GM23248 (cell line): Measurements from ENCODE around the gene ISCA2. TPM values are rescaled to one million over a fixed set of nuclear protein-coding genes. Genes with fewer than 3 reads are reported as not detected.
A peak's percentile ranks its signal among the peaks of the same experiment; 100 is the strongest.

Experiments
- DNase-seq: peaks from one replicate; pipeline ENCODE4 v3.0.0-alpha.2; 2015
- H2AFZ ChIP-seq: fragments of 200-600 bp; sonication (generic); 2 replicates; pipeline ENCODE4 v1.6.1; 2016; ENCODE audit warnings: antibody characterized with exemption
- H3F3A ChIP-seq: fragments of 200-600 bp; sonication (generic); 2 replicates; pipeline ENCODE4 v1.6.1; 2016; ENCODE audit warnings: mild to moderate bottlenecking, antibody characterized with exemption, mixed run types; ENCODE audit not compliant: insufficient read depth
- H3K27ac ChIP-seq: fragments of 200-600 bp; sonication (generic); 2 replicates; pipeline ENCODE4 v1.5.1; 2016; ENCODE audit warnings: mild to moderate bottlenecking
- H3K27me3 ChIP-seq: fragments of 200-600 bp; sonication (generic); replicated peaks from 2 replicates; pipeline ENCODE4 v1.6.1; 2016; ENCODE audit warnings: mild to moderate bottlenecking; ENCODE audit not compliant: insufficient read depth
- H3K36me3 ChIP-seq: fragments of 200-600 bp; sonication (generic); 2 replicates; pipeline ENCODE4 v1.6.1; 2016; ENCODE audit warnings: low read depth, mild to moderate bottlenecking
- H3K4me1 ChIP-seq: fragments of 200-600 bp; sonication (generic); 2 replicates; pipeline ENCODE4 v1.6.1; 2016; ENCODE audit warnings: mild to moderate bottlenecking; ENCODE audit not compliant: insufficient read depth
- H3K4me2 ChIP-seq: fragments of 200-600 bp; sonication (generic); one replicate; pipeline ENCODE4 v1.6.1; 2016; ENCODE audit warnings: mild to moderate bottlenecking; ENCODE audit not compliant: unreplicated experiment
- H3K4me3 ChIP-seq: fragments of 200-600 bp; sonication (generic); 2 replicates; pipeline ENCODE4 v1.5.1; 2016; ENCODE audit warnings: mild to moderate bottlenecking
- H3K79me2 ChIP-seq: fragments of 200-600 bp; sonication (generic); 2 replicates; pipeline ENCODE4 v1.6.1; 2016; ENCODE audit warnings: mild to moderate bottlenecking; ENCODE audit not compliant: insufficient read depth
- H3K9ac ChIP-seq: fragments of 200-600 bp; sonication (generic); 2 replicates; pipeline ENCODE4 v1.6.1; 2016; ENCODE audit warnings: mild to moderate bottlenecking
- H3K9me2 ChIP-seq: fragments of 200-600 bp; sonication (generic); 2 replicates; pipeline ENCODE4 v1.6.1; 2016; ENCODE audit warnings: mixed run types, mild to moderate bottlenecking, moderate library complexity; ENCODE audit not compliant: insufficient read depth
- H3K9me3 ChIP-seq: fragments of 200-600 bp; sonication (generic); one replicate; pipeline ENCODE4 v1.6.1; 2017; ENCODE audit warnings: low read depth
- H4K20me1 ChIP-seq: fragments of 200-600 bp; sonication (generic); 2 replicates; pipeline ENCODE4 v1.6.0; 2016; ENCODE audit not compliant: insufficient read depth
- EZH2 ChIP-seq: fragments of 200-600 bp; sonication (generic); IDR thresholded peaks from 2 replicates; pipeline ENCODE4 v1.6.1; 2018; ENCODE audit warnings: antibody characterized with exemption, mild to moderate bottlenecking; ENCODE audit not compliant: insufficient read depth, poor library complexity, severe bottlenecking
- EZH2phosphoT487 ChIP-seq: fragments of 200-600 bp; sonication (generic); IDR thresholded peaks from 2 replicates; pipeline ENCODE4 v1.6.1; 2018; ENCODE audit warnings: antibody characterized with exemption, moderate library complexity, mild to moderate bottlenecking, low read depth; ENCODE audit not compliant: insufficient read depth
- WGBS, 2 experiments: methylation state at CpG; one replicate each; pipeline ENCODE4 v1.1.6; 2015 to 2017; ENCODE audit warnings: low lambda C conversion rate in 2 of 2, low coverage in 1 of 2; ENCODE audit errors: missing lambda C conversion rate in 2 of 2; 5-methylcytosine and 5-hydroxymethylcytosine counted together
- in situ Hi-C: fragments of 300-500 bp; cut with MboI; formaldehyde crosslinking; loops from 2 replicates; pipeline ENCODE4 v1.15.0; 2020
- polyA plus RNA-seq: library from polyadenylated mRNA; unstranded; fragments of >200 nt; fragmentation: Nextera tagmentation; extraction: Ambion mirVana; gene quantifications from 2 replicates; pipeline ENCODE4 v1.2.1, GENCODE V29; 2016
- total RNA-seq: library from RNA; depleted of rRNA; stranded (reverse); fragments of >200 nt; shearing (Covaris generic); gene quantifications from 2 replicates; pipeline ENCODE4 v1.2.3, GENCODE V29; 2014

The ISCA2 gene
- total and polyA plus RNA-seq, 2 experiments from 2014 or later, result 12.3 to 60.0 TPM

DNA sequence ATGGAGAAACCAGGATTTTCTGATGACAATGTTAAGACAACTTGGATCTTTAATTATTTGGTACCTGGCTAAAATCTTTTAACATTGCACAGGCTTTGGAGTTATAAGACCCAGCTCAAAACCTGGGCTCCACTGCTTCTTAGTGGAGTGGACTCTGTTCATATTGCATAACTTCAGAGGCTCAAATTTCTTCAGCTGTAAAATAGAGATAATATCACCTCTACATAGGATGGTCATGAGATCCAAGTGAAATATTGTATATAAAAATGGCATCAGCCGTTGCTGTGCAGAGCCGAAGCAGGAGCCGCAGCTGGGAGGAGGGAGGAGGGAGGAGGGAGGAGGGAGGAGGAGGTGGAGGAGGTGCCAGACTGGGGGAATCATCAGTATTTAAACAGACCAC lies 11.0 kb upstream of the ISCA2 start:
- Histone ChIP-seq H3K4me1 (peaks cover 17% of the 10 kb centered on the region), H2AFZ (no peak overlapping the region), H4K20me1 (no peaks in the 10 kb centered on the region), H3K27me3 (no peaks in the 10 kb centered on the region), H3K4me2 (no peak overlapping the region), H3K4me3 (no peak overlapping the region), H3K9me2 (no peaks in the 10 kb centered on the region), H3K36me3 (0 out of 2 replicates have a peak, but pooled peaks cover 3% of the 10 kb centered on the region), H3K9ac (no peak overlapping the region), H3F3A (peaks cover 11% of the 10 kb centered on the region), H3K9me3 (no peaks in the 10 kb centered on the region), H3K79me2 (no peaks in the 10 kb centered on the region), H3K27ac (no peak overlapping the region)
- TF ChIP-seq EZH2phosphoT487 (no peak), EZH2 (no peak)
- in situ Hi-C loops, result no loop called here
- no peak for DNase-seq
- WGBS, 2 experiments, result 95 to 100% methylated on average over 3 of the region's 3 CpGs

GRCh38 chr14:74483321-74483720 lies 10.2 kb upstream of the ISCA2 start:
- Histone ChIP-seq H3K79me2 (no peaks in the 10 kb centered on the region), H3K27me3 (no peaks in the 10 kb centered on the region), H3K4me1 (peaks cover 22% of the 10 kb centered on the region), H3F3A (peaks cover 19% of the 10 kb centered on the region), H2AFZ (no peak overlapping the region), H3K4me3 (no peak overlapping the region), H3K9me2 (no peaks in the 10 kb centered on the region), H3K9ac (0 out of 2 replicates have a peak overlapping the region, but pooled peaks have one; percentile 11), H3K36me3 (0 out of 2 replicates have a peak, but pooled peaks cover 3% of the 10 kb centered on the region), H3K27ac (peak overlapping the region; percentile 9; the same call in 1 of the 2 replicates), H3K9me3 (no peaks in the 10 kb centered on the region), H4K20me1 (no peaks in the 10 kb centered on the region), H3K4me2 (peak overlapping the region; percentile 22)
- no peak for TF ChIP-seq EZH2
- TF ChIP-seq EZH2phosphoT487, result no peak
- peak; percentile 53 for DNase-seq
- in situ Hi-C loops, result no loop called here

GRCh38 chr14:74486164-74486563 lies 7.4 kb upstream of the ISCA2 start:
- no peaks in the 10 kb centered on the region for H3K9me2 ChIP-seq
- no peaks in the 10 kb centered on the region for H3K79me2 ChIP-seq

GRCh38 chr14:74488786-74489397 lies 4.7 kb upstream of the ISCA2 start:
- peak; percentile 47 for DNase-seq
- Histone ChIP-seq H3K9me3 (no peaks in the 10 kb centered on the region), H3K4me1 (peaks cover 23% of the 10 kb centered on the region), H3K9ac (no peak overlapping the region), H3F3A (peaks cover 22% of the 10 kb centered on the region), H3K27me3 (no peaks in the 10 kb centered on the region), H3K79me2 (peaks cover 7% of the 10 kb centered on the region), H3K4me2 (peak overlapping the region; percentile 9), H4K20me1 (no peaks in the 10 kb centered on the region), H3K9me2 (no peaks in the 10 kb centered on the region), H2AFZ (no peak overlapping the region), H3K36me3 (no peaks in the 10 kb centered on the region), H3K4me3 (no peak overlapping the region), H3K27ac (peak overlapping the region; percentile 1; the same call in 1 of the 2 replicates)
- TF ChIP-seq EZH2, result no peak
- TF ChIP-seq EZH2phosphoT487, result no peak
- in situ Hi-C loops, result no loop called here

More at GRCh38 chr14:74486164-74486563, 7.4 kb upstream of the ISCA2 start:
- Histone ChIP-seq H3K4me1 (peaks cover 29% of the 10 kb centered on the region), H4K20me1 (no peaks in the 10 kb centered on the region), H3K27me3 (no peaks in the 10 kb centered on the region), H3K27ac (no peak overlapping the region), H3K9me3 (no peaks in the 10 kb centered on the region), H3F3A (peaks cover 27% of the 10 kb centered on the region), H3K36me3 (0 out of 2 replicates have a peak, but pooled peaks cover 3% of the 10 kb centered on the region), H3K4me3 (no peak overlapping the region), H2AFZ (no peak overlapping the region), H3K9ac (no peak overlapping the region), H3K4me2 (no peak overlapping the region)
- in situ Hi-C loops, result no loop called here
- DNase-seq, result no peak
- WGBS, 2 experiments, result 85 to 94% methylated on average over 3 of the region's 3 CpGs
- no peak for TF ChIP-seq EZH2
- no peak for TF ChIP-seq EZH2phosphoT487

DNA sequence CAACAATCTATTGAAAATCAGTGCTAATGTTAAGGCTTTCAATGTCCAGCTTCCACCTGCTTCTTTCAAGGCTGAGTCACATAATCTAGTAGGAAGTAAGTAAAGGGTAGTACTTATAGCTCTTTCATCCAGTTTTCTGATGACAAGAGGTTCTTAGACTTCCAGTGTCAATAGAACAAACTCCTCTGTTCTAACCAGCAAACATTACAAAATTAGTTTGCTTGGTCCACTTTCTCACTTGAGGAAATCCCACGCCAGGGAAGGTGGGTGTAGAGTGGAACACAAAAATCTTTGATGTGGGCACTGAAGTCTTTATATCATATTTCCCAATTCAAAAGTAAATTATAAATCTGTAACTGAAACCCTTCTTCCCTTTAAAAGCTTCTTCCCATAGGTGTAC lies 3.1 kb upstream of the ISCA2 start:
- in situ Hi-C loops, result no loop called here
- peaks cover 12% of the 10 kb centered on the region for H3K79me2 ChIP-seq
- no peaks in the 10 kb centered on the region for H3K36me3 ChIP-seq
- H3K9me2 ChIP-seq, result no peaks in the 10 kb centered on the region
- peaks cover 32% of the 10 kb centered on the region for H3F3A ChIP-seq
- peaks cover 32% of the 10 kb centered on the region for H3K4me1 ChIP-seq
- WGBS, 2 experiments, result 96 to 97% methylated on average over 1 of the region's 1 CpG
- H2AFZ ChIP-seq, result no peak overlapping the region
- no peaks in the 10 kb centered on the region for H4K20me1 ChIP-seq
- H3K9ac ChIP-seq, result no peak overlapping the region
- no peaks in the 10 kb centered on the region for H3K9me3 ChIP-seq
- H3K27me3 ChIP-seq, result no peaks in the 10 kb centered on the region
- H3K4me3 ChIP-seq, result no peak overlapping the region
- no peak overlapping the region for H3K4me2 ChIP-seq
- DNase-seq, result no peak
- no peak for TF ChIP-seq EZH2
- no peak for TF ChIP-seq EZH2phosphoT487
- no peak overlapping the region for H3K27ac ChIP-seq
